ENCODE results near the gene IGF2BP3.

The IGF2BP3 gene

DNA sequence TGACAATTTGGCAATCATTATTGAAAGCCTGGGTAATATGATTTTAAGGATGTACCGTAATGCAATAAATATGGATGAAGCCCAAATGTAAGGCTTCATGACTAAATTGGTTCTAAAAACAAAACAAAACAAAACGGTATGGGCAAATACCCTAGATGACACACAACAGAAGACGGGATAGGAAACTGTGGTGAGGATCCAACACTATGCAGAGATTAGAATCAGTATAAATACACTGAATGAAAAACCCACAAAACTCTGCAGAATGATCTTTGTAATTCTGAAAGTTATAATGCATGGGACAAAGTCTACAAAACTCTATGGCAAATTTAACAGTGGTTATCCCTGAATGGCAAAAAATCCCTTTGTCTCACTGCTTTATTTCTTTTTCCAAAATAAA is 113.6 kb downstream of the IGF2BP3 start:
- Histone ChIP-seq H3K9me3 (ENCODE audit: severe bottlenecking) (no peaks in the 10 kb centered on the region), H3K36me3 (ENCODE audit: low read depth) (peaks cover 27% of the 10 kb centered on the region), H3K27ac (ENCODE audit: poor library complexity, severe bottlenecking) (peak overlapping the region; percentile 76), H3K4me1 (ENCODE audit: insufficient read depth, poor library complexity, severe bottlenecking) (peaks cover 17% of the 10 kb centered on the region), H3K4me3 (ENCODE audit: severe bottlenecking) (no peak overlapping the region), H3K27me3 (ENCODE audit: insufficient read depth, poor library complexity, severe bottlenecking) (no peaks in the 10 kb centered on the region)
- ATAC-seq (ENCODE audit: low read depth) (no peak), DNase-seq (ENCODE audit: low spot score) (no peak)
- TF ChIP-seq CTCF (IDR thresholded peaks at IDR 0.05; ENCODE audit: poor library complexity, severe bottlenecking): no peak

DNA sequence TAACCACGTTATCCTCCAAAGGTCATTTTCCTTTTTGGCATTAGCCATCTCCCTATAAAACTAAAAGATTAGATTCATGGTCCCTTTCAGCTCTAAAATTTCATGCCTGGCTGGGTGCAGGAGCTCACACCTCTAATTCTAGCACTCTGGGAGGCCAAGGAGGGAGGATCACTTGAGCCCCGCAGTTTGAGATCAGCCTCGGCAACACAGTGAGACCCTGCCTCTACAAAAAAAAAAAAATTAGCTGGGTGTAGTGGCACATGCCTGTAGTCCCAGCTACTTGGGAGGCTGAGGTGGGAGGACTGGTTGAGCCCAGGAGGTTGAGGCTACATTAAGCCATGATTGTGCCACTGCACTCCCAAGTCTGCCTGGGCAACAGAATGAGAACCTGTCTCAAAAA is 114.1 kb downstream of the IGF2BP3 start:
- Histone ChIP-seq H3K4me1 (ENCODE audit: insufficient read depth, poor library complexity, severe bottlenecking) (peaks cover 17% of the 10 kb centered on the region), H3K9me3 (ENCODE audit: severe bottlenecking) (no peaks in the 10 kb centered on the region), H3K36me3 (ENCODE audit: low read depth) (peaks cover 23% of the 10 kb centered on the region), H3K4me3 (ENCODE audit: severe bottlenecking) (no peak overlapping the region), H3K27ac (ENCODE audit: poor library complexity, severe bottlenecking) (peak overlapping the region; percentile 76), H3K27me3 (ENCODE audit: insufficient read depth, poor library complexity, severe bottlenecking) (no peaks in the 10 kb centered on the region)
- DNase-seq (ENCODE audit: low spot score) (no peak), ATAC-seq (ENCODE audit: low read depth) (no peak)
- no peak for TF ChIP-seq CTCF (IDR thresholded peaks at IDR 0.05; ENCODE audit: poor library complexity, severe bottlenecking)

- no peak overlapping the region for H3K4me3 ChIP-seq (ENCODE audit: severe bottlenecking)
- no peak overlapping the region for H3K27ac ChIP-seq (ENCODE audit: poor library complexity, severe bottlenecking)
- no peak for DNase-seq (ENCODE audit: low spot score)
- H3K27me3 ChIP-seq (ENCODE audit: insufficient read depth, poor library complexity, severe bottlenecking): no peaks in the 10 kb centered on the region
- H3K4me1 ChIP-seq (ENCODE audit: insufficient read depth, poor library complexity, severe bottlenecking): peaks cover 43% of the 10 kb centered on the region
- H3K36me3 ChIP-seq (ENCODE audit: low read depth): peaks cover 22% of the 10 kb centered on the region
- ATAC-seq (ENCODE audit: low read depth): no peak
- no peaks in the 10 kb centered on the region for H3K9me3 ChIP-seq (ENCODE audit: severe bottlenecking)
- TF ChIP-seq CTCF (IDR thresholded peaks at IDR 0.05; ENCODE audit: poor library complexity, severe bottlenecking): no peak
Observed at GRCh38 chr7:23353172-23353571, 117.1 kb downstream of the IGF2BP3 start.

GRCh38 chr7:23350466-23350865 is 119.8 kb downstream of the IGF2BP3 start:
- ATAC-seq (ENCODE audit: low read depth): no peak

More at GRCh38 chr7:23350466-23350865, 119.8 kb downstream of the IGF2BP3 start:
- Histone ChIP-seq H3K27me3 (ENCODE audit: insufficient read depth, poor library complexity, severe bottlenecking) (no peaks in the 10 kb centered on the region), H3K4me1 (ENCODE audit: insufficient read depth, poor library complexity, severe bottlenecking) (peaks cover 42% of the 10 kb centered on the region), H3K36me3 (ENCODE audit: low read depth) (peaks cover 34% of the 10 kb centered on the region), H3K4me3 (ENCODE audit: severe bottlenecking) (no peak overlapping the region), H3K27ac (ENCODE audit: poor library complexity, severe bottlenecking) (peak overlapping the region; percentile 81), H3K9me3 (ENCODE audit: severe bottlenecking) (no peaks in the 10 kb centered on the region)
- TF ChIP-seq CTCF (IDR thresholded peaks at IDR 0.05; ENCODE audit: poor library complexity, severe bottlenecking): no peak
- no peak for DNase-seq (ENCODE audit: low spot score)
